Cardiac muscle cell (in vitro differentiated cells and primary cell): Measurements from ENCODE around the gene BEST3. TPM values are rescaled to one million over a fixed set of nuclear protein-coding genes. Genes with fewer than 3 reads are reported as not detected.

ENCODE experiments used
- DNase-seq, 2 donors: peaks; one replicate each; pipeline versions ENCODE4 v3.0.0 to v3.0.0-alpha.2; 2010 to 2017; ENCODE audit warnings: low read depth in 1 of 2, low spot score in 1 of 2
- H3K27ac ChIP-seq: fragments of 200-600 bp; sonication (generic); 2 replicates; pipeline ENCODE4 v1.5.1; 2016
- H3K27me3 ChIP-seq: fragments of 200-600 bp; sonication (generic); 2 replicates; pipeline ENCODE4 v1.6.0; 2016; ENCODE audit warnings: control low read depth
- H3K36me3 ChIP-seq: fragments of 200-600 bp; sonication (generic); 2 replicates; pipeline ENCODE4 v1.5.1; 2016; ENCODE audit warnings: control low read depth
- H3K4me1 ChIP-seq: fragments of 200-600 bp; sonication (generic); 2 replicates; pipeline ENCODE4 v1.8.1; 2017; ENCODE audit warnings: low read depth, mild to moderate bottlenecking, mixed run types
- H3K4me3 ChIP-seq: fragments of 200-600 bp; sonication (generic); 2 replicates; pipeline ENCODE4 v1.5.1; 2016; ENCODE audit warnings: mild to moderate bottlenecking
- H3K9me3 ChIP-seq: fragments of 200-600 bp; sonication (generic); 2 replicates; pipeline ENCODE4 v1.5.1; 2017; ENCODE audit warnings: low read depth, mild to moderate bottlenecking, control low read depth
- CTCF ChIP-seq: IDR thresholded peaks from 2 replicates; pipeline ENCODE4 v1.5.1; 2012; ENCODE audit warnings: low read depth, mild to moderate bottlenecking, low read length
- polyA plus RNA-seq: library from polyadenylated mRNA; unstranded; fragments of >200 nt; fragmentation: Nextera tagmentation; extraction: Ambion mirVana; gene quantifications from 2 replicates; pipeline ENCODE4 v1.2.1, GENCODE V29; 2016
- total RNA-seq: library from RNA; depleted of rRNA; stranded (reverse); fragments of >200 nt; gene quantifications from 2 replicates; pipeline ENCODE4 v1.2.3, GENCODE V29; 2016

The BEST3 gene
- total and polyA plus RNA-seq, 2 experiments from 2014 or later: not detected

- Histone ChIP-seq H3K9me3 (no peaks in the 10 kb centered on the region), H3K4me1 (peaks cover 16% of the 10 kb centered on the region), H3K36me3 (no peaks in the 10 kb centered on the region), H3K27me3 (no peaks in the 10 kb centered on the region), H3K4me3 (no peak overlapping the region), H3K27ac (no peak overlapping the region)
- TF ChIP-seq CTCF: no peak
- DNase-seq: peak in 1 of 2 donors; percentile 40
Observed at GRCh38 chr12:69687390-69687789, 11.7 kb downstream of the BEST3 start.

- Histone ChIP-seq H3K36me3 (no peaks in the 10 kb centered on the region), H3K27me3 (no peaks in the 10 kb centered on the region), H3K4me1 (peaks cover 16% of the 10 kb centered on the region), H3K9me3 (no peaks in the 10 kb centered on the region), H3K27ac (no peak overlapping the region), H3K4me3 (no peak overlapping the region)
- TF ChIP-seq CTCF: no peak
- no peak for DNase-seq
Observed at GRCh38 chr12:69686731-69687130, 12.4 kb downstream of the BEST3 start.

- peaks cover 16% of the 10 kb centered on the region for H3K4me1 ChIP-seq
- no peak overlapping the region for H3K4me3 ChIP-seq
- TF ChIP-seq CTCF: no peak
- H3K27ac ChIP-seq: no peak overlapping the region
- no peaks in the 10 kb centered on the region for H3K27me3 ChIP-seq
- H3K9me3 ChIP-seq: no peaks in the 10 kb centered on the region
- no peaks in the 10 kb centered on the region for H3K36me3 ChIP-seq
- DNase-seq: peak in 1 of 2 donors; percentile 22
Observed at GRCh38 chr12:69685810-69686209, 13.3 kb downstream of the BEST3 start.

GRCh38 chr12:69684466-69684865 lies 14.6 kb downstream of the BEST3 start:
- H3K4me3 ChIP-seq: no peak overlapping the region
- H3K36me3 ChIP-seq: no peaks in the 10 kb centered on the region
- TF ChIP-seq CTCF: no peak
- no peaks in the 10 kb centered on the region for H3K27me3 ChIP-seq
- H3K27ac ChIP-seq: no peak overlapping the region
- peaks cover 8% of the 10 kb centered on the region for H3K4me1 ChIP-seq
- no peaks in the 10 kb centered on the region for H3K9me3 ChIP-seq
- DNase-seq: no peak

- no peak for DNase-seq
- H3K9me3 ChIP-seq: no peaks in the 10 kb centered on the region
- no peak overlapping the region for H3K4me3 ChIP-seq
Observed at GRCh38 chr12:69682110-69682755, 16.9 kb downstream of the BEST3 start.

More at GRCh38 chr12:69682110-69682755, 16.9 kb downstream of the BEST3 start:
- Histone ChIP-seq H3K27ac (no peak overlapping the region), H3K36me3 (no peaks in the 10 kb centered on the region), H3K27me3 (no peaks in the 10 kb centered on the region), H3K4me1 (no peaks in the 10 kb centered on the region)
- TF ChIP-seq CTCF: no peak
